Nephron (organoid): Measurements from ENCODE around the gene CEBPA.
"Not testable (repeated sequence)": the region's sequence is repeated elsewhere in the genome, so short reads cannot be mapped to it uniquely, and the experiment has no call there.

Experiments
- H3K27ac Mint-ChIP-seq, 3 experiments: 2 replicates each; pipeline ENCODE4 v1.8.0; 2020; ENCODE audit warnings: mixed read lengths in 3 of 3, mild to moderate bottlenecking in 2 of 3, moderate library complexity in 1 of 3
- H3K27me3 Mint-ChIP-seq: 2 replicates; pipeline ENCODE4 v1.8.0; 2021; ENCODE audit warnings: low read depth, mild to moderate bottlenecking, moderate library complexity, mixed read lengths
- H3K36me3 Mint-ChIP-seq: 2 replicates; pipeline ENCODE4 v1.8.0; 2020; ENCODE audit warnings: low read depth, mixed read lengths
- H3K4me1 Mint-ChIP-seq: 2 replicates; pipeline ENCODE4 v1.8.0; 2020; ENCODE audit warnings: mixed read lengths
- H3K4me3 Mint-ChIP-seq, 3 experiments: 2 replicates each; pipeline ENCODE4 v1.8.0; 2020; ENCODE audit warnings: mild to moderate bottlenecking in 3 of 3, mixed read lengths in 3 of 3, moderate library complexity in 2 of 3
- H3K9me3 Mint-ChIP-seq: 2 replicates; pipeline ENCODE4 v1.8.0; 2020; ENCODE audit warnings: mixed read lengths
- TF ChIP-seq, protein P1 (sequence below), 3 experiments: fragments of 200-600 bp; sonication (generic); IDR thresholded peaks; one replicate each; pipeline ENCODE4 v1.5.0; 2021; ENCODE audit warnings: antibody characterized with exemption in 3 of 3; ENCODE audit not compliant: unreplicated experiment in 3 of 3

CEBPA gene

GRCh38 chr19:33295621-33296487 is 6.5 kb downstream of the CEBPA start:
- Mint-ChIP-seq H3K36me3 (no peaks in the 10 kb centered on the region), H3K27ac (no peak overlapping the region), H3K4me1 (peaks cover 27% of the 10 kb centered on the region), H3K27me3 (peaks cover 81% of the 10 kb centered on the region), H3K9me3 (no peaks in the 10 kb centered on the region), H3K4me3 (no peak overlapping the region)
- TF ChIP-seq, protein P1, sequence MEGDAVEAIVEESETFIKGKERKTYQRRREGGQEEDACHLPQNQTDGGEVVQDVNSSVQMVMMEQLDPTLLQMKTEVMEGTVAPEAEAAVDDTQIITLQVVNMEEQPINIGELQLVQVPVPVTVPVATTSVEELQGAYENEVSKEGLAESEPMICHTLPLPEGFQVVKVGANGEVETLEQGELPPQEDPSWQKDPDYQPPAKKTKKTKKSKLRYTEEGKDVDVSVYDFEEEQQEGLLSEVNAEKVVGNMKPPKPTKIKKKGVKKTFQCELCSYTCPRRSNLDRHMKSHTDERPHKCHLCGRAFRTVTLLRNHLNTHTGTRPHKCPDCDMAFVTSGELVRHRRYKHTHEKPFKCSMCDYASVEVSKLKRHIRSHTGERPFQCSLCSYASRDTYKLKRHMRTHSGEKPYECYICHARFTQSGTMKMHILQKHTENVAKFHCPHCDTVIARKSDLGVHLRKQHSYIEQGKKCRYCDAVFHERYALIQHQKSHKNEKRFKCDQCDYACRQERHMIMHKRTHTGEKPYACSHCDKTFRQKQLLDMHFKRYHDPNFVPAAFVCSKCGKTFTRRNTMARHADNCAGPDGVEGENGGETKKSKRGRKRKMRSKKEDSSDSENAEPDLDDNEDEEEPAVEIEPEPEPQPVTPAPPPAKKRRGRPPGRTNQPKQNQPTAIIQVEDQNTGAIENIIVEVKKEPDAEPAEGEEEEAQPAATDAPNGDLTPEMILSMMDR (IDR thresholded peaks at IDR 0.05; ENCODE audit: unreplicated experiment in 3 of 3), result no peak

DNA sequence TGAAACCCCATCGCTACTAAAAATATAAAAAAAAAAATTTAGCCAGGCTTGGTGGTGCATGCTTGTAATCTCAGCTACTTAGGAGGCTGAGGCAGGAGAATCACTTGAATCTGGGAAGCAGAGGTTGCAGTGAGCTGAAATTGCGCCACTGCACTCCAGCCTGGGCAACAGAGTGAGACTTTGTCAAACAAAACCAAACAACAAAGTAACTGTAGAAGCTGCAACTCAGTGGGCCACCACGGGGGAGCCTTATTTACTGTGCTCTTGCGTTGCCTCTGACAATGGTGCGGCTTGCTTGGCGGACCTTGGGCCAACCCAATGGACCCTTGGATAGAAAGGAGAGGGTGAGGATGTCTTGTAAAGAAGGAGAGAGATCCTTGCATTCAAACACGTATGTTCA is 7.3 kb downstream of the CEBPA start:
- peaks cover 80% of the 10 kb centered on the region for H3K27me3 Mint-ChIP-seq
- H3K9me3 Mint-ChIP-seq, H3K4me3 Mint-ChIP-seq, H3K27ac Mint-ChIP-seq, H3K36me3 Mint-ChIP-seq: not testable (repeated sequence)
- peaks cover 21% of the 10 kb centered on the region for H3K4me1 Mint-ChIP-seq

DNA sequence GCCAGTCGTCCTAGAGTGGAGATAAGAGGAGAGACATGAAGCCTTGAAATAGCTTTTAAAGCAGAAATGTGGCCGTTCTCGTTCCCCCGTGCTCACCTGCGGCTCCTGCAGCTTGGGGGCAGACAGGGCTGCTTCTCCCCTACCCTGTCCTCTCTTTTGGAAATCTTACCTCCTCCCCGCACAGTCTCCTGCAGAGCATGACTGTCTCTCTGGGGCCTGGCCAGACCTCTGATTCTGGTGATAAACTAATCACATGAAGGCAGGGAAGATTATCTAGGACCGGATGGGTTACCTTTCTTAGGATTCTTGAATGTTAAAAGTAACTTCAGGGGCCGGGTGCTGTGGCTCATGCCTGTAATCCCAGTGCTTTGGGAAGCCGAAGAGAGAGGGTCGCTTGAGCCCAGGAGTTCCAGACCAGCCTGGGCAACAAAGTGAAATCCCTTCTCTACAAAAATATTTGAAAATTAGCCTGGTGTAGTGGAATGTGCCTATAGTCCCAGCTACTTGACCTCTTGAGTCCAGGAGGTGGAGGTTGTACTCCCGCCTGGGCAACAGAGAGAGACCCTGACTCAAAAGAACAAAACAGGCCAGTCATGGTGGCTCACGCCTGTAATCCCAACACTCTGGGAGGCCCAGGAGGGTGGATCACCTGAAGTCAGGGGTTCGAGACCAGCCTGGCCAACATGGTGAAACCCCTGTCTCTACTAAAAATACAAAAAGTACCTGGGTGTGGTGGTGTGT is 8.1 kb downstream of the CEBPA start:
- TF ChIP-seq, protein P1 (IDR thresholded peaks at IDR 0.05; ENCODE audit: unreplicated experiment in 3 of 3), result no peak
- peak overlapping the region in 1 of 3 experiments; percentile 64 for H3K27ac Mint-ChIP-seq
- H3K27me3 Mint-ChIP-seq, result peaks cover 80% of the 10 kb centered on the region
- H3K36me3 Mint-ChIP-seq, result no peaks in the 10 kb centered on the region
- H3K9me3 Mint-ChIP-seq, result peaks cover under 1% of the 10 kb centered on the region
- H3K4me3 Mint-ChIP-seq, result no peak overlapping the region
- peaks cover 13% of the 10 kb centered on the region for H3K4me1 Mint-ChIP-seq

DNA sequence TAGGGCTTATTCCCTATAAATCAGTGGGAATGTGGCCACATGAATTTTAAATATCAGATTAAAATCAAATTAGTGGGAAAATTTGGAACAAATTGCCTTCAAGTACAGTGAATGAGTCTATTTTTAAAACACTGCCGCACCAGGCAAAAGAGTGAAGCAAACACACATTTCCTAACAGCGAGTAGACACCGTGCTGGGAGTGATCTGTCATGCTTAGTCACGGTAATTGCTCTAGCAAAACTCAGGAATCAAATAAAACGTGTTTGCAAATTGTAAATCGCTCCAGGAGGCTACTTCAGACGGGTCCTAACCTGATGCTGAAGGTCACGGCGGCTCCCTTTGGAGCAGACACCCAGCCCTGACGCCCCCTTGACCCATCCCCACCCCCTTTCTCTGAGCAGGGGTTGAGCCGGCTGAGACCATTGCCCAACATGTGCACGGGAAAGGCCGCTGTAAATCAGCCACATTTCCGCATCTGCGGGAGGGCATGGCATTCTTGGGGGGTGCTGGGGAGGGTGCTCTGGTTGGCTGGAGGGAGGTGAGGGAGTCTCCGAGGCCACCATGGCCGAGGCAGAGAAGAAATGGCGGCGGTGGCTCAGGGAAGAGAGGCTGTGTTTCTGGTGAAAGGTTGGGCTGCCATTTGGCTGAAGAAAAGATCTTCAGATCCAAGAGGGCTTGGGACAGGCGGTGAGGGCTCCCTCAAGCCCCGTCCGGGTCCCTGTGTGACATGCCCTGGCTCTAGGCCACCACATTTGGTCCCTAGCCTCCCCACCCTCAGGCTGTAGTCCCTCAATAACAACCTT is 8.9 kb downstream of the CEBPA start:
- Mint-ChIP-seq H3K9me3 (peaks cover 7% of the 10 kb centered on the region), H3K36me3 (peaks cover 3% of the 10 kb centered on the region), H3K4me3 (peak overlapping the region; percentile 20 to 40 (median 24)), H3K27me3 (peaks cover 76% of the 10 kb centered on the region), H3K27ac (peak overlapping the region in 2 of 3 experiments; percentile 59 to 64), H3K4me1 (peaks cover 13% of the 10 kb centered on the region)
- TF ChIP-seq, protein P1 (IDR thresholded peaks at IDR 0.05; ENCODE audit: unreplicated experiment in 3 of 3), result no peak

- Mint-ChIP-seq H3K9me3 (peaks cover 12% of the 10 kb centered on the region), H3K4me1 (peaks cover 13% of the 10 kb centered on the region), H3K36me3 (peaks cover 3% of the 10 kb centered on the region), H3K4me3 (no peak overlapping the region), H3K27ac (peak overlapping the region in 2 of 3 experiments; percentile 59 to 64), H3K27me3 (peaks cover 74% of the 10 kb centered on the region)
- TF ChIP-seq, protein P1 (IDR thresholded peaks at IDR 0.05; ENCODE audit: unreplicated experiment in 3 of 3), result no peak
Measured at GRCh38 chr19:33292595-33293254, 9.6 kb downstream of the CEBPA start.
